Stimulated activated CD4-positive, alpha-beta T cell treated with anti-CD3 and anti-CD28 coated beads, Interleukin-2, amount 100 ng/mL, for 24 hours (primary cell): Measurements from ENCODE around the gene C1orf226.

Experiments used
- DNase-seq, 2 donors: peaks; one replicate each; pipeline ENCODE4 v3.0.0-alpha.2; 2020

Gene C1orf226

GRCh38 chr1:162386292-162387225 is 5.0 kb downstream of the C1orf226 start:
- no peak for DNase-seq

GRCh38 chr1:162387226-162388082 is 5.9 kb downstream of the C1orf226 start:
- no peak for DNase-seq

GRCh38 chr1:162388083-162388594 is 6.6 kb downstream of the C1orf226 start:
- no peak for DNase-seq

- no peak for DNase-seq
Measured at GRCh38 chr1:162388615-162389014, 7.1 kb downstream of the C1orf226 start.

- no peak for DNase-seq
Measured at GRCh38 chr1:162389021-162389818, 7.7 kb downstream of the C1orf226 start.

GRCh38 chr1:162389971-162390370 is 8.4 kb downstream of the C1orf226 start:
- DNase-seq, result no peak

- DNase-seq, result no peak
Measured at GRCh38 chr1:162390396-162391185, 9.1 kb downstream of the C1orf226 start.

GRCh38 chr1:162391790-162392563 is 10.4 kb downstream of the C1orf226 start:
- DNase-seq, result peak in 1 of 2 donors; percentile 13

- DNase-seq, result no peak
Measured at GRCh38 chr1:162396201-162396906, 14.8 kb downstream of the C1orf226 start.

GRCh38 chr1:162397039-162397448 is 15.5 kb downstream of the C1orf226 start:
- DNase-seq, result no peak

GRCh38 chr1:162397943-162398560 is 16.5 kb downstream of the C1orf226 start:
- no peak for DNase-seq

GRCh38 chr1:162398999-162399580 is 17.6 kb downstream of the C1orf226 start:
- no peak for DNase-seq

- DNase-seq, result no peak
Measured at GRCh38 chr1:162400790-162401355, 19.3 kb downstream of the C1orf226 start.

- no peak for DNase-seq
Measured at GRCh38 chr1:162404550-162405160, 23.1 kb downstream of the C1orf226 start.

GRCh38 chr1:162405800-162406199 is 24.3 kb downstream of the C1orf226 start:
- DNase-seq, result no peak

- no peak for DNase-seq
Measured at GRCh38 chr1:162406811-162407210, 25.3 kb downstream of the C1orf226 start.

GRCh38 chr1:162407539-162407938 is 26.0 kb downstream of the C1orf226 start:
- no peak for DNase-seq

GRCh38 chr1:162412002-162412401 is 30.5 kb downstream of the C1orf226 start, which contains the start of gene SH2D1B:
SH2D1B (minus strand) TSS chr1:162412136; CDS start chr1:162412016, 120 bp downstream.
- no peak for DNase-seq
